GM18505 (cell line): ENCODE results near the gene VASN.

ENCODE experiments used
- ATAC-seq: cut with Tn5 transposase; IDR thresholded peaks from one replicate; pipeline ENCODE4 v1.9.1; 2021; ENCODE audit not compliant: unreplicated experiment
- POLR2A ChIP-seq: IDR thresholded peaks from 4 replicates; pipeline ENCODE4 v1.6.1; 2011; ENCODE audit warnings: borderline replicate concordance; ENCODE audit not compliant: insufficient read depth, insufficient read length; ENCODE audit errors: extremely low read depth

Gene VASN

DNA sequence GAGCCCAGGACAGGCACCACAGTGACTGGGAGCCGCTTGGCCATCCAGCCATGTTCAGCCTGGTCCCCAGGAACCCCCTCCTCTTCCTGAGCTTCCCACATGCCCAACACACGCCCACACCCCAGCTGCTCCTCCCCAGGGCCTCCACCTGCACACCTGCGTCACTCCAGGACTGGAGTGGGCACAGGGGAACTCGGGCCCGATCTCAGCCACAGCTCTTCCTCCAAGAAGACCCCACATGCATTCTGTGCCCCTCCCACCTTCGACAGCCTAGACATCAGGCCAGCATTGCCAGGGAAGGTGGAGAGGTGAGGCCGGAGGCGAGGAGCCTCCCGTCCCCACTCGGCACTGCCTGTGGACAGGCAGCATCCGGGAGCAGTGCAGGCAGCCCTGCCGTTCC is 6.0 kb upstream of the VASN start:
- no peak for ATAC-seq
- no peak for TF ChIP-seq POLR2A

DNA sequence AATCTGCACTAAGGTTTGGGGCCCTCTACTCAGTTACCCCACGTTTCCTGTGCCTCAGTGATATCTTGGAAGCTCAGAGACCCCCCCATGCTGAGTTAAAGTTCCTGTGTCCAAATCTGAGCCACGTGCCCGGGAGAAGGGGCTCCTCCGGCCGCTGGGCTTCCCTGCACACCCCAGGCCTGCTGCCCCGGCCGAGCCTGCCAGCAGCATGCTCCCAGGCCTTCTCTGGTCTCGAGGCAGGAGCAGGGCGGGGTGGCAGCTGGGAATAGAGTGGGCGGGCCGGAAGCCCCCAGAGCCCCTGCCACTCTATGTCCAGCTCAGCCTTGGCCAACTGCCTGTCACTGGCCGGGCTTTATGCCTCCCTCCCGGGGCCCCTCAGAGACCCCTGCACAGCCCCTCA is 5.6 kb upstream of the VASN start:
- ATAC-seq, result no peak

GRCh38 chr16:4367393-4367856 is 4.2 kb upstream of the VASN start:
- ATAC-seq, result no peak
- no peak for TF ChIP-seq POLR2A

More for the DNA sequence above, 5.6 kb upstream of the VASN start:
- no peak for TF ChIP-seq POLR2A

- ATAC-seq, result no peak
- no peak for TF ChIP-seq POLR2A
Measured at GRCh38 chr16:4369007-4369733, 2.5 kb upstream of the VASN start.

GRCh38 chr16:4370151-4370550 is 1.5 kb upstream of the VASN start:
- no peak for TF ChIP-seq POLR2A
- ATAC-seq, result no peak

DNA sequence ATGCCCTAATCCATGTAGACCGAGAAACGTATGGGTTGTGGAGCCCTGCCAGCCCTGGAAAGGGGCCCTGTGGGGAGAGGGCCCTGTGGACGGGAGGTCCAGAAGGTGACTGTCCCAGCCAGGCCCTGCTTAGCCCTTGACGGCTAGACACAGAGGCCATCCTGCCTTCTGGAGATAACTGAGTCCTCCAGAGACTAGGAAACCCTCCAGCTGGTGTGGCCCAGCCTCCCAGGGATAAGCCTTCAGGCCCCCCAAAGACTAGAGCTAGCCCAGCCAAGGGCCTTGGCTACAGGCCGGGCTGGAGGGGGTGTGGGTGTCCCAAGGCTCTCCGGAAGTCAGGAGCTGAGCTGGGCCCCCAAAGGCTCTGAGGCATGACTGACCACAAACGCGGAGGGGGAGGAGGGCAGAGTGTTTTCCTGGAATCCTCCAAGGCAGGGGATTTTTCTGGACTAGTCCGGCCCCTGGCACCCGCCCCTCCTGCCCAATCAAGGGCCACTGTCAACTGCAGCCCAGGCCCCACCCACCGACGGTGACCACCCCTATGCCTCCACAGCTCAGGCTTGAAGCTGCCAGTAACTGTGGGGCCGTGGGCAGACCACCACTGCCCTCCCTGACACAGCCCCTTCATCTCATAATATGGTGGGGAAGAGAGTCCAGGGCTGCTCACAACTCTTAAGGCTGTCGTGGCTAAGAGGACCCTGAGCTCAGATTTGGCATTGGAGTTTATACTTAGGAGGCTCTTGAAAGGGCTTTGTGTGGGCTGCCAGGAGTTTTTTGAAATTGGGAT is 885 bp upstream of the VASN start:
- TF ChIP-seq POLR2A, result no peak
- ATAC-seq, result no peak

DNA sequence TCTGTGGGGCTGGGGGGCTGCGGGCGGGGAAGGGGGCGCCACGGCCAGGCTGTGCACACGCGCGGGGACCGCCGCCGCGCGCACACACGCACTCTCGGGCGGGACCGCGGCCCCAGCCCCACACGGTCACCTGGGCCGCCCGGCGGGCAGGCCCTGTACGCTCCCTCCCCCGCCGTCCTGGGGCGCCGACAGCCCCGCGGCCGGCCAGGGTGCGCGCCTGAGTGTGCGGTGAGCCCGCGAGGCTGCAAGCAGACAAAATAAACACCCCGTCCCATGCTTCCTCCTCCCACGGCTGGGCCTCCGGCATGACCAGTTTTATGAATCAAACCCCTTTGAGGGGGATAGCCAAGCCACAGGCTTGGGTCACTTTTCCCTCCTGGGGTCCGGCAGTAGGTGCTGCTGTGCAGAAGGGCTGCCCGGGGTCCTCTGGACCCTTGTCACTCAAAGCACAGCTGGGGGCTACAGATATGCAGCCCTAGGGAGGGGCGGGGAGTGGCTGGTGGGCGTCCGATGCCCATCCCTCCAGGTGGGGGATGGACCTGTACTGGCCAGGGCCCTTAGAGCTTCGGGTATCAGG is 441 bp downstream of the VASN start:
- no peak for ATAC-seq
- no peak for TF ChIP-seq POLR2A

GRCh38 chr16:4372578-4373355 is 1.1 kb downstream of the VASN start:
- no peak for ATAC-seq
- TF ChIP-seq POLR2A, result no peak

DNA sequence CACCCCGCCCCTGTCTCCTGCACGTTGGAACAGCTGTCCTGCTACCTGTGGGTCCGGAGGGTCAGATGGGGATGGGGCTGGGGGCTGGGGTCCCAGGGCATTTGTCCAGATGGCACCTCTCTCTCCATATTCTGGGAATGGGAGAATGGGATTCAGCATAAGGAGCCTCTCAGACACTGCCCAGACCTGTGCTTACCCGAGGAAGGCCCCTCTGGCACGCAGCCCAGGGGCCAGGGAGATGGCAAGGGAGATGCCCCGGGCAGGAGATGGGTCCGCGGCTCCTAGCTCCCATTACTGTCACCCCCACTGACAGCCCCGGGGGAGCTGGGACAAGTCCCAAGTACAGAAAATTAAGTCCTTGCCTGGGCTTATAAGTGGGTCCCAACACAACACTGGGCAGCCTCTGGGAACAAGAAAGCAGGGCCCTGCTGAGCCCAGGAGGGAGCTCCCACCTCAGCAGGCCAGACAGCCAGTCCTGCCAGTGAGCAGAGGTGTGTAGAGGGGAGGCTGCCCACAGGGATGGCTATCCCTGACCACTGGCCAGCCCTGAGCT is 1.8 kb downstream of the VASN start:
- no peak for TF ChIP-seq POLR2A
- ATAC-seq, result no peak

DNA sequence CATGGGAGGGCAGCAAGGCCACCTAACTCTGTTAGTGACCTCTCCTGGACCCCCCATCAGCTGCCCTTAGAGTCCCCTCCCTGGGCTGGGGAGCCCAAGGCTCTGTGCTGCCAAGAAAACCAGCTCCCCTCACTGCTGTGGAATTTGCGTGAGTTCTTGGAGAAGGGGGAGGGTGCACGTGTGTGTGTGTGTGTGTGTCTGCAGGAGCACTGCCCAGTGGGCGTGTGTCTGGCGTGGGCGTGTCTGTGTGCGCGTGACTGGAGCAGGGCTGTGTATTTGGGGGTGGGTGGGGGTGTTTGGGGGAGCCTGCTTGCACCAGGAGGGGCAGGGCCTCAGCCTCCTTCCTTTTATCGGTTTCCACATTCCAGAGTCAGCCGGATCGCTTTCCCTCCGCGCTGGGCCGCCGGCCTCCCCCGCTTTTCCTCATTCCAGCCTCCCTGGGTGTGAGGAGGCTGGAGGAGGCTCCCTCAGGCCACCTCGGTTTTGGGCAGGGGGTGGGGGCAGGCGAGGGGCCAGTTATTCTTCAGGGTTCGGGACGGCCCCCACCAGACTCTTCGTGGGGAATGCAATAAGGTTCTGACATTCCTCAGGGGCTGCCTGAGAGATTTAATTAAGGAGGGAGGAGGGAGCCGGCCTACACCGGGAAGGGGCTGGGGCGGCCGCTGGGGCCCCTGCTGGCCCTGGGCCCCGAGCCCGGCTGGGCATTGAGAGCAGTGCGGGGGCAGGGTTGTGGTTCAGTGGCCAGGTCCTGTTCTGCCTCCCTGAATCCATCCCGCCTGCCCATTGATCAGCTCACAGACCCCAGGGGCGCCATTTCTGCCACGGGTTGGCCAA is 2.5 kb downstream of the VASN start:
- no peak for ATAC-seq
- no peak for TF ChIP-seq POLR2A

- no peak for TF ChIP-seq POLR2A
- ATAC-seq, result no peak
Measured at GRCh38 chr16:4375717-4376116, 4.1 kb downstream of the VASN start.

DNA sequence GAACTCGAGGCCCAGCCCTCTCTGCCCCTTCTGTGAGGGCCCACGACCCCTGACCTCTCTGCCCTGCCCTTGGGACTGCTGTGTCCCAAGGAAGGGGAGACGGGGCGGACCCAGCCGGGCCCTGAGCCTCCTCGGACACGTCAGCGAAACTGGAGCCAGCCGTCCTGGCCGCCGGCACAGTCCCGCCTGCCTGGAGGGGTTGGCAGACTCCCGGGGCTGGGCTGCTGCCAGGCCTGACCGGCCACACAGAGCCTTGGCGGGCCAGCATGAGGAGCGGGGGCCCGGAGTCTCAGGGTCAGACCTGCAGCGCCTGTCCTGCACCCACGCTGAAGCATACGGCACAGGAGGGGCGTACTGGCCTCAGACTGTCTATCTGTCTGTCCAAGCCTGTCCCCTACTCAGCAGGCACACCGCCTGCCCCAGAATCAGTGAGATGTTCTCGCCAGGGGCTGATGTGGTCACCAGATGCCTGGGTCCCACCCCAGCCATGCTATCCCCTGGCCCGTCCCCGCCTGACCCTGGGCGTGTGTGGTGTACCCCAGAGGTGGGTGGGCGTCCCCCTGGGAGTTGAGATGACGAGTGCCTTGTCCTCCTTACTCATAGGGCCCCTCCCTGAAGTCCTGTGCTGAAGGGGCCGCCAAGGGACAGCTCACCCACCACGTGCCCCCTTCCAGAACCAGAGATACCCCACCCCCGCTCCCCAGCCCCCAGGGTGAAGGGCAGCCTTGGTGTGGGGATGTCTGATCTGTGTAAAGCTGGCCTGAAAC is 4.7 kb downstream of the VASN start:
- TF ChIP-seq POLR2A, result no peak
- ATAC-seq, result no peak

DNA sequence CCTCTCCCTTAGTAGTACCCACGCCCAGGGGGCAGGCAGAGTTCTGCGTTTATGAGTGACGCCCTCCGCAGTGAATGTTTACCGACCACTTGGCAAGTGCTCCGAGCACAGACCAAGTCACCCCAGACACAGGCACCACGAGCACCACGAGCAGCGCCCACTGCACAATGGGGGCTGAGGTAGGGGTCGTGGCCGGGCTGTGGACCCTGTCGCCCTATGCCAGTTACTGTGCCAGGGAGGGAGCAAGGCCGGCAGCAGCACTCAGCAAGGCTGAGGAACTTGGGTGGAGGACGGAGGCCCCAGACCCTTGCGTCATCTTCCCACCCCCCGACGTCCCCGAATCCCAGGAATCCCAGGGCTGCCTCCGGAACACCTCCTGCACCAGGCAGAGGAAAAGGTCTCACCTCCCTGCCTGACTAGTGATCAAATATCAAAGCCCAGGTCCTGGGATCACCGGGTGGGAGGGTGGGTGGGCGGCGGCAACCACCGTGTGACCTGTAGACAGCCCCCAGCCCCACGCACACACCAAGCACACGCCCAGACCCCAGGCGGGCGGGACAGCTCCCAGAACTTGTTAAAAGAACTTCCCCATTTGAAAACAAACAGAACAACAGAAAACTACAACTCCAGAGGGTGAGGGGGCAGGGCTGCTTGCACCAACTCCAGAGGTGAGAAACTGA is 5.4 kb downstream of the VASN start:
- ATAC-seq, result no peak
- no peak for TF ChIP-seq POLR2A
